GM12875 (cell line): ENCODE data around the gene BMP7.

Experiments
- H3K4me3 ChIP-seq: one replicate; pipeline ENCODE4 v1.5.1; 2011; ENCODE audit warnings: low read depth, low read length, control low read depth
- CTCF ChIP-seq: IDR thresholded peaks from 2 replicates; pipeline ENCODE4 v1.5.1; 2011; ENCODE audit warnings: low read depth, mild to moderate bottlenecking, control low read depth, inconsistent platforms, low read length, moderate library complexity, borderline replicate concordance; ENCODE audit not compliant: insufficient read depth

The BMP7 gene

GRCh38 chr20:57213924-57214323, 52.5 kb downstream of the BMP7 start:
- no peak overlapping the region for H3K4me3 ChIP-seq
- no peak for TF ChIP-seq CTCF

- H3K4me3 ChIP-seq = no peak overlapping the region
- no peak for TF ChIP-seq CTCF
These were observed 53.1 kb downstream of the BMP7 start for GRCh38 chr20:57213291-57213690.

- H3K4me3 ChIP-seq = no peak overlapping the region
- no peak for TF ChIP-seq CTCF
These were observed 53.7 kb downstream of the BMP7 start for GRCh38 chr20:57212534-57213276.

GRCh38 chr20:57211908-57212533, 54.4 kb downstream of the BMP7 start:
- H3K4me3 ChIP-seq = no peak overlapping the region
- TF ChIP-seq CTCF = no peak

- H3K4me3 ChIP-seq = no peak overlapping the region
- TF ChIP-seq CTCF = no peak
These were observed 55.0 kb downstream of the BMP7 start for GRCh38 chr20:57211406-57211805.

GRCh38 chr20:57210911-57211280, 55.5 kb downstream of the BMP7 start:
- H3K4me3 ChIP-seq = no peak overlapping the region
- no peak for TF ChIP-seq CTCF
